ENCODE measurements around the gene ST6GALNAC6. TPM values are rescaled to one million over a fixed set of nuclear protein-coding genes. Genes with fewer than 3 reads are reported as not detected.

The ST6GALNAC6 gene
- total RNA-seq, 1 experiment from 2014 or later, result 24.5 TPM

- no peak overlapping the region for H3K27ac ChIP-seq (ENCODE audit: low read depth, low read length)
- intact Hi-C loops (cut with micrococcal nuclease), result no loop called here
- ChIA-PET POLR2A (no interaction called here), CTCF (no interaction called here), RAD21 (ENCODE audit: low non-redundant PET in 1 of 2, low total read pairs in 2 of 2, uncharacterized antibody in 2 of 2, unreplicated experiment in 2 of 2) (no interaction called here)
- H3K4me1 ChIP-seq (ENCODE audit: control insufficient read depth in 1 of 2, insufficient read depth in 2 of 2, low read length in 2 of 2), result no peaks in the 10 kb centered on the region
- no peaks in the 10 kb centered on the region for H4K20me1 ChIP-seq (ENCODE audit: insufficient read depth)
- no peak overlapping the region for H3K9ac ChIP-seq (ENCODE audit: low read length)
- no peaks in the 10 kb centered on the region for H3K9me3 ChIP-seq (ENCODE audit: control insufficient read depth in 1 of 2, insufficient read depth in 1 of 2, low read depth in 1 of 2, low read length in 2 of 2)
- no peaks in the 10 kb centered on the region for H3K79me2 ChIP-seq (ENCODE audit: insufficient read depth, low read length)
- no peaks in the 10 kb centered on the region for H3K36me3 ChIP-seq (ENCODE audit: control insufficient read depth in 1 of 2, insufficient read depth in 2 of 2, low read length in 2 of 2)
- no peaks in the 10 kb centered on the region for H3K27me3 ChIP-seq (ENCODE audit: insufficient read depth, low read length)
- ATAC-seq (no peak), DNase-seq (ENCODE audit: low read depth, low spot score) (no peak)
- no TSS peak for BruUV-seq (replicated peaks)
- H2AFZ ChIP-seq (ENCODE audit: low read depth, low read length, poor library complexity, severe bottlenecking), result no peak overlapping the region
- no peak overlapping the region for H3K4me2 ChIP-seq (ENCODE audit: low read length)
- no peak for TF ChIP-seq CBX3 (IDR thresholded peaks at IDR 0.05; ENCODE audit: low read depth)
- TF ChIP-seq POLR2A (IDR thresholded peaks at IDR 0.05; ENCODE audit: borderline replicate concordance, extremely low read depth, insufficient read depth, insufficient read length), result no peak
- TF ChIP-seq SP1 (IDR thresholded peaks at IDR 0.05; ENCODE audit: low read depth), result no peak
- no peak for TF ChIP-seq TCF7L2 (IDR thresholded peaks at IDR 0.05; ENCODE audit: borderline replicate concordance, extremely low read depth, insufficient read depth, insufficient read length)
- no peak for TF ChIP-seq POLR2AphosphoS5 (IDR thresholded peaks at IDR 0.05; ENCODE audit: low read depth, low read length)
- TF ChIP-seq ELF1 (IDR thresholded peaks at IDR 0.05; ENCODE audit: borderline replicate concordance, low read depth), result no peak
- TF ChIP-seq ZBTB33 (IDR thresholded peaks at IDR 0.05; ENCODE audit: extremely low read depth, insufficient replicate concordance, low read length), result no peak
- TF ChIP-seq, protein P1, sequence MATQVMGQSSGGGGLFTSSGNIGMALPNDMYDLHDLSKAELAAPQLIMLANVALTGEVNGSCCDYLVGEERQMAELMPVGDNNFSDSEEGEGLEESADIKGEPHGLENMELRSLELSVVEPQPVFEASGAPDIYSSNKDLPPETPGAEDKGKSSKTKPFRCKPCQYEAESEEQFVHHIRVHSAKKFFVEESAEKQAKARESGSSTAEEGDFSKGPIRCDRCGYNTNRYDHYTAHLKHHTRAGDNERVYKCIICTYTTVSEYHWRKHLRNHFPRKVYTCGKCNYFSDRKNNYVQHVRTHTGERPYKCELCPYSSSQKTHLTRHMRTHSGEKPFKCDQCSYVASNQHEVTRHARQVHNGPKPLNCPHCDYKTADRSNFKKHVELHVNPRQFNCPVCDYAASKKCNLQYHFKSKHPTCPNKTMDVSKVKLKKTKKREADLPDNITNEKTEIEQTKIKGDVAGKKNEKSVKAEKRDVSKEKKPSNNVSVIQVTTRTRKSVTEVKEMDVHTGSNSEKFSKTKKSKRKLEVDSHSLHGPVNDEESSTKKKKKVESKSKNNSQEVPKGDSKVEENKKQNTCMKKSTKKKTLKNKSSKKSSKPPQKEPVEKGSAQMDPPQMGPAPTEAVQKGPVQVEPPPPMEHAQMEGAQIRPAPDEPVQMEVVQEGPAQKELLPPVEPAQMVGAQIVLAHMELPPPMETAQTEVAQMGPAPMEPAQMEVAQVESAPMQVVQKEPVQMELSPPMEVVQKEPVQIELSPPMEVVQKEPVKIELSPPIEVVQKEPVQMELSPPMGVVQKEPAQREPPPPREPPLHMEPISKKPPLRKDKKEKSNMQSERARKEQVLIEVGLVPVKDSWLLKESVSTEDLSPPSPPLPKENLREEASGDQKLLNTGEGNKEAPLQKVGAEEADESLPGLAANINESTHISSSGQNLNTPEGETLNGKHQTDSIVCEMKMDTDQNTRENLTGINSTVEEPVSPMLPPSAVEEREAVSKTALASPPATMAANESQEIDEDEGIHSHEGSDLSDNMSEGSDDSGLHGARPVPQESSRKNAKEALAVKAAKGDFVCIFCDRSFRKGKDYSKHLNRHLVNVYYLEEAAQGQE (IDR thresholded peaks at IDR 0.05; ENCODE audit: low read depth), result no peak
- no peak overlapping the region for H3K4me3 ChIP-seq (replicated peaks in 1 of 2; ENCODE audit: low read depth in 1 of 2, low read length in 2 of 2)
- no peaks in the 10 kb centered on the region for H3K9me2 ChIP-seq (ENCODE audit: insufficient read depth)
Observed at GRCh38 chr9:127857278-127857677, 42.1 kb downstream of the ST6GALNAC6 start.
